ENCODE data around the gene EFTUD2. TPM values are rescaled to one million over a fixed set of nuclear protein-coding genes. Genes with fewer than 3 reads are reported as not detected.

EFTUD2 gene
- total and polyA plus RNA-seq, 2 of the 13 experiments (the other 11 are each of a cell fraction or from before 2014, with no cell fraction given), result 111 to 137 TPM

DNA sequence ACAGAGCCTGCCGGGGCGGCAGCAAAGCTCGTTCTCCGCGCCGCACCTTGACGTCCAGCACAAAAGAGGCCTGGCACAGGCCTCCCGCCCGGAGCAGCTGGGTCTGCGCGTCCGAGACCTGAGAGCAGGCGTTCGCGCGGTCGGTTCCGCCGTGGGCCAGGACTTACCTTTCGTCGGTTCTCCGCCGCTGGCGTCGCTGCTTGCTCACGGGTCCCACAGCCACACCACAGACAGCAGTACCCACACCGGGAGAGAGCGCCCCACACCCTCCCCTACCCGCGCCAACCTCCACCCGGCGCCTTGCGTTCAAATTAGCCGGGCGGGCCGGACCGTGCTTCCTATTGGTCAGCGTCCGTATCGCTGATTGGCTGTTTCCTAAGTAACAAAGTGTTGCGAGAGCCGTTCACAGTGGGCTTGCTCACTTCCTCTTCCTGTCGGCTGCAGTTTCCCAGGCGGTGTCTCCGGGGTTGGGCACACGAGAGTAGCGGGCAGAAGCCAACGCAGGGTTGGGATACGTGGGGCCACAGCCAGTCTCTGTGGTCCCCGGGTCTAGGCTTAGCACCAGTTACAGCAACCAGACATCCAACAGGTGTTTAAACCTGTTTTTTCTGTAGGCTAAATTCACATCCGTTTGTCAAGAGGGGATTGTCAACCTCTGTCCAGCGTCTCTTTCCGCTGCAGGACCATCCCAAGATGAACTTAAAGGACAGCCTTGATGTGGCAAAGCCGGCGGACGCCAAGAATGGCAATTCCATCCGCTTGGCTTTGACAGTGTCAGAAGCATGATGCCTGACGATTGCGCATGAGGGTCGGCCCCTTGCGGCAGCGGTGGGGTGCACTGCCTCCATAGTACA lies 48.4 kb upstream of the EFTUD2 start, which contains the start of gene KIF18B (continued):
- TF ChIP-seq MED1 (CRISPR knock-in tag; IDR thresholded peaks at IDR 0.05), result peak; percentile 80
- 0 out of 2 replicates have a peak, but pooled peaks have one; percentile 23 for TF ChIP-seq ZNF367 (CRISPR knock-in tag; IDR thresholded peaks at IDR 0.05; ENCODE audit: borderline replicate concordance)
- TF ChIP-seq, protein P1, sequence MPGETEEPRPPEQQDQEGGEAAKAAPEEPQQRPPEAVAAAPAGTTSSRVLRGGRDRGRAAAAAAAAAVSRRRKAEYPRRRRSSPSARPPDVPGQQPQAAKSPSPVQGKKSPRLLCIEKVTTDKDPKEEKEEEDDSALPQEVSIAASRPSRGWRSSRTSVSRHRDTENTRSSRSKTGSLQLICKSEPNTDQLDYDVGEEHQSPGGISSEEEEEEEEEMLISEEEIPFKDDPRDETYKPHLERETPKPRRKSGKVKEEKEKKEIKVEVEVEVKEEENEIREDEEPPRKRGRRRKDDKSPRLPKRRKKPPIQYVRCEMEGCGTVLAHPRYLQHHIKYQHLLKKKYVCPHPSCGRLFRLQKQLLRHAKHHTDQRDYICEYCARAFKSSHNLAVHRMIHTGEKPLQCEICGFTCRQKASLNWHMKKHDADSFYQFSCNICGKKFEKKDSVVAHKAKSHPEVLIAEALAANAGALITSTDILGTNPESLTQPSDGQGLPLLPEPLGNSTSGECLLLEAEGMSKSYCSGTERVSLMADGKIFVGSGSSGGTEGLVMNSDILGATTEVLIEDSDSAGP (CRISPR knock-in tag; IDR thresholded peaks at IDR 0.05; ENCODE audit: borderline replicate concordance), result peak; percentile 77
- peak; percentile 62; the same call in 1 of the 2 replicates for TF ChIP-seq ZNF264 (CRISPR knock-in tag; IDR thresholded peaks at IDR 0.05)
- TF ChIP-seq CBX5 (CRISPR knock-in tag; IDR thresholded peaks at IDR 0.05; ENCODE audit: borderline replicate concordance), result 0 out of 2 replicates have a peak, but pooled peaks have one; percentile 43
- peak; percentile 50; the same call in 1 of the 2 replicates for TF ChIP-seq ZNF772 (CRISPR knock-in tag; IDR thresholded peaks at IDR 0.05)
- peak in 1 of 2 experiments; percentile 56; a peak in 1 of 4 replicates for TF ChIP-seq ATF4 (CRISPR knock-in tag; IDR thresholded peaks at IDR 0.05)
- TF ChIP-seq ZMYM4 (CRISPR knock-in tag; IDR thresholded peaks at IDR 0.05), result peak; percentile 94; the same call in 1 of the 2 replicates
- TF ChIP-seq RERE (CRISPR knock-in tag; IDR thresholded peaks at IDR 0.05; ENCODE audit: low read depth), result no peak
- TF ChIP-seq CREM (IDR thresholded peaks at IDR 0.05), result peak; percentile 60
- no peak for TF ChIP-seq CREM (CRISPR knock-in tag; IDR thresholded peaks at IDR 0.05)
- 0 out of 2 replicates have a peak, but pooled peaks have one; percentile 18 for TF ChIP-seq MTF1 (CRISPR knock-in tag; IDR thresholded peaks at IDR 0.05)
- TF ChIP-seq, protein P2, sequence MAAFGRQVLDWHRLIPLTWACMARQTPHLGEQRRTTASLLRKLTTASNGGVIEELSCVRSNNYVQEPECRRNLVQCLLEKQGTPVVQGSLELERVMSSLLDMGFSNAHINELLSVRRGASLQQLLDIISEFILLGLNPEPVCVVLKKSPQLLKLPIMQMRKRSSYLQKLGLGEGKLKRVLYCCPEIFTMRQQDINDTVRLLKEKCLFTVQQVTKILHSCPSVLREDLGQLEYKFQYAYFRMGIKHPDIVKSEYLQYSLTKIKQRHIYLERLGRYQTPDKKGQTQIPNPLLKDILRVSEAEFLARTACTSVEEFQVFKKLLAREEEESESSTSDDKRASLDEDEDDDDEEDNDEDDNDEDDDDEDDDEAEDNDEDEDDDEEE (CRISPR knock-in tag; IDR thresholded peaks at IDR 0.05), result no peak; the same call in 1 of the 2 replicates
- no peak for TF ChIP-seq ZFP82 (CRISPR knock-in tag; IDR thresholded peaks at IDR 0.05; ENCODE audit: borderline replicate concordance)
- no peak for TF ChIP-seq TRIM24 (CRISPR knock-in tag; IDR thresholded peaks at IDR 0.05)
- peak; percentile 54; the same call in 1 of the 2 replicates for TF ChIP-seq ZNF253 (CRISPR knock-in tag; IDR thresholded peaks at IDR 0.05; ENCODE audit: borderline replicate concordance)
- no peak; the same call in 1 of the 2 replicates for TF ChIP-seq ZNF768 (CRISPR knock-in tag; IDR thresholded peaks at IDR 0.05)
- TF ChIP-seq ZMAT3 (CRISPR knock-in tag; conservative IDR thresholded peaks at IDR 0.05), result no peak; the same call in none of the 2 replicates
- no peak; the same call in 1 of the 2 replicates for TF ChIP-seq ZNF3 (CRISPR knock-in tag; IDR thresholded peaks at IDR 0.05)
